H1 (cell line): ENCODE results near the gene NAV3. TPM values are rescaled to one million over a fixed set of nuclear protein-coding genes. Genes with fewer than 3 reads are reported as not detected.

Experiments
- BACH1 ChIP-seq: IDR thresholded peaks from 2 replicates; pipeline ENCODE4 v1.6.1; 2012; ENCODE audit warnings: low read length, improper control_type of control experiment
- EZH2 ChIP-seq: fragments of 200-600 bp; sonication (generic); IDR thresholded peaks from 2 replicates; pipeline ENCODE4 v1.7.1; 2012; ENCODE audit warnings: low read depth, mild to moderate bottlenecking, moderate library complexity, low read length, inconsistent platforms; ENCODE audit not compliant: severe bottlenecking
- polyA plus RNA-seq, 7 experiments: library from polyadenylated mRNA; depleted of rRNA in 3 of 7; stranded (reverse) in 5 of 7; unstranded in 2 of 7; fragments of >200 nt in 5 of 7; fragments of 200-250 nt in 2 of 7; gene quantifications; 1 replicate in 5 of 7; 2 replicates in 1 of 7; 4 replicates in 1 of 7; pipeline versions ENCODE4 v1.2.1 to v1.2.3, GENCODE V29; 2011 to 2013; ENCODE audit warnings: missing spikeins in 2 of 7, mixed read lengths in 2 of 7
- total RNA-seq: library from RNA; stranded (reverse); fragmentation: NEBNext Ultra II Directional; extraction: Animal tissue kit (Norgen Biotek cat#: 25700); gene quantifications from 2 replicates; pipeline ENCODE4 v1.2.1, GENCODE V29; 2021

The NAV3 gene
- total and polyA plus RNA-seq, 2 of the 8 experiments (the other 6 are each of a cell fraction or from before 2014, with no cell fraction given), result 0.47 to 5.0 TPM

- no peak for TF ChIP-seq EZH2
- TF ChIP-seq BACH1, result no peak
Observed at GRCh38 chr12:77817276-77817675, 13.4 kb upstream of the NAV3 start (continued).
